ENCODE results near the gene SLC4A11.

SLC4A11 gene

DNA sequence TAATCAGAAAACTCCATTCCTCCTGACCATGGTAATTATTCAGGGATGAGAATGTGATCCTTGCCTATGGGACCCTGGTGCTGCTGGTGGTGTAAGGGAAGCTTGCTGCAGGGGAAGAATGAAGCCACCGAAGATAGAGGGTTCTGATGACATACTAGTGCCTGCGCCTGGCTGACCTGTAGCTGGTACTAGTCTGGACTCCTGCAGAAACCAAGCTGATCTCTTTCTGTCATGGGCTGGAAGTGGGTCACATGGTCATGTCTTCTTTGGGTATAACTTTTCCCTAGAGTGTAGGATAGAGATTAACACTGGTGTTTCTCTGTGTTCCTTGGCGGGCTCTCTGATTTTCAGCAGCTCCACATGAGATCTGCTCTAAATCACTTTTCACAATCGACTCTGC lies 8.6 kb upstream of the SLC4A11 start:
- in situ Hi-C loops (cut with MboI; ENCODE audit: low sequenced_read_pairs): no loop called here

DNA sequence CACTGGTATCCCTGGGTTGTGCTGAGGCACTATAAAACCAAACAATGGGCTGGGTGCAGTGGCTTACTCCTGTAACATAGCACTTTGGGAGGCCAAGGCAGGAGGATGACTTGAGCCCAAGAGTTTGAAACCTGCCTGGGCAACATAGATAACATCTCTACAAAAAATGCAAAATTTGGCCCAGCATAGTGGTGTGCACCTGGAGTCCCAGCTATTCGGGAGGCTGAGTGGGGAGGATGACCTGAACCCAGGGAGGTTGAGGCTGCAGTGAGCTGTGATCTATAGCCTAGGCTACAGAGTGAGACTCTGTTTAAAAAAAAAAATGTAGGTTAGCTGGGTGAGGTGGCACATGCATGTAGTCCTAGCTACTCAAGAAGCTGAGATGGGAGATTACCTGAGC lies 7.7 kb upstream of the SLC4A11 start:
- in situ Hi-C loops (cut with MboI; ENCODE audit: low sequenced_read_pairs): no loop called here

DNA sequence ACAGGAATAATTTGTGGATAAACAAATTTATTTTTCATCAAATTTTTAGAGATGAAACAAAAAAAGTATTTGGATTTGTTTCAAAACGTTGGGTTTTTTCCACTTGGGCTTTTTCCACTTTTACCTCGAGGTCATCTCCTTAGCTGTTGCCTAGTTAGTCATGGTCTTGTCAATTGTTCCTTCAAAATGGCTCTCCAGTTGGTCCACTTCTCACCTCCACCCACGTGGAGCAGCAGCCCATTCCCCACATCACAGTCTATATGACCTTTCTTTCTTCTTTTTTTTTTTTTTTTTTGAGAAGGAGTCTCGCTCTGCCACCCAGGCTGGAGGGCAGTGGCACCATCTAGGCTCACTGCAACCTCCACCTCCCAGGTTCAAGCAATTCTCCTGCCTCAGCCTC lies 6.7 kb upstream of the SLC4A11 start:
- in situ Hi-C loops (cut with MboI; ENCODE audit: low sequenced_read_pairs): no loop called here

DNA sequence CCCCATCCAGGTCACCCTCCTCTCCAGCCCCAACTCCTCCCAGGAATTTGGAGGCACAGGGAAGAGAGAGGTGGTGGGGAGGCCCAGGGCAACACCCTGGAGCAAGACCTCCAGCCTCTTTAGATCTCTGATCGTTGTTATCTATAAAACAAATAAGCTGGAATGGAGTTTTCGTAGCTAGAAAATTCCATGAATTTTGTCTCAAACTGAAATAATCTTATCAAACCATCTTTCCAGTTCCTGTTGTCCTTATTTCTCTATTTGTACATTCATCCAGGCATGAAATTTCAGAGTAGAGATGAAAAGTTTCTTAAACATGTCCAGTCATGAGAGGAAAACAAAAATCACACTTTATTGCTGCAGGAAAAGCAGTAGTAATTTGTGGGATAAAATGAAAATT lies 6.2 kb upstream of the SLC4A11 start:
- in situ Hi-C loops (cut with MboI; ENCODE audit: low sequenced_read_pairs): no loop called here

DNA sequence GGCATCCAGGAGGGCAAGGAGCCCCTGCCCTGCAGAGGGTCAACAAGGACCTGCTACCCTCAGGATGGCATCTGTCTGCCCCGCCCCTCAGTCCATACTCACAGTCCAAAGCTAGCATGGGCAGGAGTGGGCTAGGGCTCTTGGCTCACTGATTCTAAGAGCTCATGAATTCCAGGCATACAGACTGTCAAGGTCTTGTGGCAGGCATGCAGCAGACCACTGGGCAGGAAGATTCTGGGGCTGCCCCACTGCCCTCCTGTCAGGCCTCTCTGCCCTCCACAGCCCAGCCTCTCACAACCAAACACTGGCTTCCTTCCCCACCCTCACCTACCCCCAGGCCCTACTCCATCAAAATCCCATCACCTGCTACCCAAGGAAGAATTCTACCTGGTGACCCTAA lies 5.6 kb upstream of the SLC4A11 start:
- in situ Hi-C loops (cut with MboI; ENCODE audit: low sequenced_read_pairs): no loop called here

DNA sequence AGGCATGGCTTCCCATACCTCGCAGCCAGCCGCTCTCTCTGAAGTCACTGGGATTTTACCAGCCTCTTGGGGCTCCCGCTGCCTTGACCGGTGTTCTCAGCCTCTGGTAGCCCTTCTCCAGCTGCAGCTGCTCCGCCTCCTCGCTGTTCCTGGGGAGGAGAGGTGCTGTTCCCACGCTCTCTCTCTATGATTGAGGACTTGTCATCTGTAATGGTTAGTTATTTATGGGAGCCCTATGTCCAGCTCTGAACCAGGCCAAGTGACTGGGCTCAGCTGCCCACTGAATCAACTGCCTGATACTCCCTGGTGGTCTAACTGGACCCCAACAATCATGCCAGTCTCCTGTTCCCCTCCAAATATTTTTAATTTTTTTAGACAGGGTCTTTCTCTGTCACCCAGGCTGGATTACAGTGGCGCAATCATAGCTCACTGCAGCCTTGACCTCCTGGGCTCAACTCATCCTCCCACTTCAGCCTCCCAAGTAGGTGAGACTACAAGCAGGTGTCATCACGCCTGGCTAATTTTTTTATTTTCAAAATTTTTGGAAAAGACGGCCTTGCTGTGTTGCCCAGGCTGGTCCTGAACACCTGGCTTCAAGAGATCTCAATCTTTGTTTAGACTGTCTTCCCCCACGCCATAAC lies 4.8 kb upstream of the SLC4A11 start:
- in situ Hi-C loops (cut with MboI; ENCODE audit: low sequenced_read_pairs): no loop called here

DNA sequence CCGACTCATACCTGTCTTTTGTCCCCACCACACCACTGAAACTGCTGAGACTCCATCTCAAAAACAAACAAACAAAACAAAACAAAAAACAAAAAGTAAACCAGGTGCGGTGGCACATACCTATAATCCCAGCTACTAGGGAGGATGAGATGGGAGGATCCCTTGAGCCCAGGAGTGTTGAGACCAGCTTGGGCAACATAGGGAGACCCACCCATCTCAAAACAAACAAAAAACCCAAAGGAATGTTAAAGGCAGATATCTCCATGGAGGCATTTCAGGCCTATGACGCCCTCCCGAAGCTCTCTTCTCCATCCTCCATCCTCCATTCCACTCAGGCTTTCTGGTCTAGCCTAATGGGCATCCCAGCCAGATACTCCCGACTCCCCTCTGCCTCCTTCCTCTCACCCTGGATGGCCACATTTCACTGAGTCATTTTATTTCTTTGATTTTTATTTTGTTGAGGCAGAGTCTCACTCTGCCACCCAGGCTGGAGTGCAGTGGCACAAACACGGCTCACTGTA lies 3.2 kb upstream of the SLC4A11 start:
- in situ Hi-C loops (cut with MboI; ENCODE audit: low sequenced_read_pairs): no loop called here

DNA sequence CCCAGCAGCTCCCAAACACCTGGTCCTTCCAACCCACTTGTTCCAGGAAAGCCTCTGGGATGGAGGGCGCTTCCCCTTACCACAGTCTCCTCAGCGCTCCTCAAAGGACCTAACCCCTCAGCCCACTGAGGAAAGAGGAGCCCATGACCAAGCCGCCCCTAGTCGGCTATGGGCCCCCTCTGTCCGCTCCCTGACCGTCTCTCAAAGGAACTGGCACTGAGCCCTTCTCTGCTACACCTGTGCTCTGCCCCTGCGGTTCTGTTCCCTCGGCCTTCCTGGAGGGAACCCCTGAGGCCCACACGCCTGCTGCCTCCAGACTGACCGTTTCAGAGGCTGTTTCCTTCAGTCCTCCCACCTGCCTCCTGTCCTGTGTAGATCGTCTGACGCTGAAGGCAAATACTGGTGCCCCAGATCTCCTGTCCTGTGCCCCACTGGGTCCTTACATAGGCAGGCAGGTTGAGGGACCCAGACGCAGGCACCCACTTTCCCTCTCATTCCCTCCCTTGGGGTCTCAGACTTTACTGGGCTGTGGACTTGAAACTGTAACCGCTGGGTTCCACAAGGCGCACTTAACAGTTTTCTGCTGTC lies 1.9 kb upstream of the SLC4A11 start:
- in situ Hi-C loops (cut with MboI; ENCODE audit: low sequenced_read_pairs): no loop called here

DNA sequence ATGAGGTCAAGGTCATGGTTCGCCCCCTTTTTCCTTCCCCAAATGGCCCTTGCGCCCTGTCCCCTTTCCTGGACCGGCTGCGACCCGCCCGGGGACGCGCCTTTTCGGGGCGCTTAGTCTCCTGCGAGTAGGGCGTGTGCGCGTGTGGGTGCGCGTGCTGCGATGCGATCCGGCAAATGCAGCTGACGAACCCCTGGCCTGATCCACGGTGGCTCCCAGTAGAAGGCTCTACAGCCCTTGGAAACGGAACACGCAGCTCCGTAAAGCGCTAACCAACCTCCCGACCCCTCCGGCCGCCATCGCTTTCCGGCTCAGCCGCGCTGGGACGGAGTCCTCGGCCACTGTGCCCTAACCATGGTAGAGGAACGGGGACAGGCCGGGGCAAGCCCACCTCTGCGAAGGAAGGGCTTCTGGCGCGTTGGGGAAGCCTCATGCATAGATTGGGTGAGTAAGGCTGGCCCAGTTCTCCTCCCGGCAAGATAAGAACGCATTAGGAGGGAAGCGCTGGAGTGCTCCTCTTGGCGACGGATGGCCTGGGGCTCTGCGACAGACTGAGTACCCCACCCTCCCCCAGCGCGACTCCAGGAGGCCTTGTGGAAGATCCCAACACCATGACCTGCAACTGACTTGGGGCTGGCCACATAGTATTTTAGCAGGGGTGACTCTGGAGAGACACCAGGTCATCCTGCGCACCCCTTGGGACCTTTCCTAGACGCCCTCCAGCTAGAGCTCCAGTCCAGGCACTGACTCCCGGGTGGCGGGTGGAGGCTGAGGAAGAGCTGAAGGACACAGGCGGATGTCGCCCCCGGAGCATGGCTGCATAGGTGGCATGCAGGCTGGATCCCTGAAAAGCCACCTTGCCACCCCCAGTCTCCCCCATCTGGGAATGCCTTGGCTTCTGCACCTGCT lies 1.1 kb upstream of the SLC4A11 start:
- in situ Hi-C loops (cut with MboI; ENCODE audit: low sequenced_read_pairs): no loop called here

DNA sequence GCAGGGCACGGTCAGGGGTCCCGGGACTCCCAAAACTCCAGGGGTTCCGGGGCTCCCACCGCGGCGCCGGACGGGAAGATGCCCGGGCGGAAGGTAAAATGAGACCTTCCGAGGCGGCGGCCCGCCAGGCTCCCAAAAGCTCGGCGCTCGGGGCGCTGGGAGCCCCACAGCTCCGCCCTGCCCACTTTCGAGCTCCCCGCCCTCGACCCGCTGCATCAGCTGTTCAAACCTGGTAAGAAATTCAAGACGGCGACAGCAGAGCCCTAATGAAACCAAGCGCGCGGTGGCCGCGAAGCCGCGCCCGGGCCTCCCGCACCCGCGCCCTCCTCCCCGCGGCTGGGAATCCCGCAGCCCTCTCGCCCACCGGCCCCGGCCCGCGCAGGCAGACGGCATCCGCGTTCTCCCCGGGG lies 369 bp downstream of the SLC4A11 start:
- in situ Hi-C loops (cut with MboI; ENCODE audit: low sequenced_read_pairs): no loop called here

DNA sequence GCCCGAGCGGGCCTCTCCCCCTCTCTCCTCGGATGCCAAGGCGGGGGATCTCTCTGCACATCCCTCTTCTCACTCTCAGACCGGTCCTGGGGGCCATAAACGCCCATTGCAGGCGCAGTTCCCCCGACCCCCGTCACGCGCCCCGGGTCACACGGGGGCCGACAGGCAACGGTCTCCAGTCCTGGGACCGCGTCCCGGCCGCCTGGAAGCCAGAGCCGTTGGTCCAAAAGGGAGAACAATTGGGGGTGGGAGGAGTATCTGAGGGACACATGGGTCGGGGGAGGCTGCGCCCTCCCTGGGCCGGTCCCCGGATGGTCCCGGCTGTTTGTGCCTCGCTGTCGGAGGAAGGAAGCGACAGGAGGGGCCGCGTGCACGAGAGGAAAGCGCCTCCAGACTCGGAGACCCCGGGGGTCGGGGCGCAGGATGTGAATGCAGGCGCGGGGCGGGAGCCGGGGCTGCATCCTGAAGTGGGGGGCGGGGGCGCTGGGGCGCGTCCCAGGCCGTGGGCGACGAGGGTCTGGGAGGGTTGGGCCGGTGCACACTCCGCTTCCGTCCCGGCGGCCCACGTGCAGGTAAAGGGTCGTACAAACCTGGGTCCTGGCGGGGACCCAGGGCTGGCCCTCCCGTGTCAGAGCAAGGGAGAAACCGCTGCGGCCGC lies 903 bp downstream of the SLC4A11 start:
- in situ Hi-C loops (cut with MboI; ENCODE audit: low sequenced_read_pairs): no loop called here

DNA sequence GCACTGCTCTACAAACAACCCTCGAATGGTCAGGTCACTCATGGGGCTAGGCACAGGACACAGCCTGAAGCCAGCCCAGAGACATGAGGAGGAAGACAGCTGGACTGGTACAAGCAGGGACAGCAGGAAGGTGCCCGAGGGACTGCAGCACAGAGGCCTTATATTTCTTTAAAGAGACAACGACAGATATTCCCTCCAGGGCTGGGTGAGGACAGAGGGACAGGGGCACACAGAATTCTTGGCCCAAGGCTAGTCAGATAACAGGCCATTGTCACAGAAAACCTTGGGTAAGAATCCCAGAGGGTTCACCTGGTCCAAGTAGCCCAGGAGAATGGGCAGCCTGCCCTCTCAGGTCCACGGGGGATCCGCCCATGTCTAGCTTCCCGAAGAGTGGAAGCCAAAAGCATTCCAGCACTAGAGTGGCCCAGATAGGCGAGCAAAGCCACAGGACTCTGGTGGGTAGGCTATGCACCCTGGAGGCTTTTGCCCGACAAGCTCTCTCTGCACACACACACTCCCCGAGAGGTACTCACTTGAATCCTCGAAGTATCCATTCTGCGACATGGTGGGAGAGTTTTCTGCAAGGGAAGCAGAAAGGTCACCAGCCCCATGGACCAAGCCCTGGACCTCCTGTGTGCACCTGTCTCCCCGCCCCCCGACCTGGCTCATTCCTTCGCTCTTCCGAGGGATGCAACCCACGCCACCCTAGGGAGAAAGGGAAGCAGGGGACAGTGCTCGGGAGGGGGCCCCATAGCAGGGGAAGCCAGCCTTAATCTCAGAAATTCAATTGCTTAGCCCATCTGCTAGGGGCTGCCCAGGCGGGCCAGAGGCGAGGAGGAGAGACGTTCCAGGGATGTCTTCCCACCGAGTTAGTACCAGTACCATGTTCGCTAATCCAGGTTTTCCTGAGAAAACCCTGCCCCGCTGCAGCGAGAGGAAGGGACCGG lies 1.7 kb downstream of the SLC4A11 start:
- in situ Hi-C loops (cut with MboI; ENCODE audit: low sequenced_read_pairs): no loop called here

DNA sequence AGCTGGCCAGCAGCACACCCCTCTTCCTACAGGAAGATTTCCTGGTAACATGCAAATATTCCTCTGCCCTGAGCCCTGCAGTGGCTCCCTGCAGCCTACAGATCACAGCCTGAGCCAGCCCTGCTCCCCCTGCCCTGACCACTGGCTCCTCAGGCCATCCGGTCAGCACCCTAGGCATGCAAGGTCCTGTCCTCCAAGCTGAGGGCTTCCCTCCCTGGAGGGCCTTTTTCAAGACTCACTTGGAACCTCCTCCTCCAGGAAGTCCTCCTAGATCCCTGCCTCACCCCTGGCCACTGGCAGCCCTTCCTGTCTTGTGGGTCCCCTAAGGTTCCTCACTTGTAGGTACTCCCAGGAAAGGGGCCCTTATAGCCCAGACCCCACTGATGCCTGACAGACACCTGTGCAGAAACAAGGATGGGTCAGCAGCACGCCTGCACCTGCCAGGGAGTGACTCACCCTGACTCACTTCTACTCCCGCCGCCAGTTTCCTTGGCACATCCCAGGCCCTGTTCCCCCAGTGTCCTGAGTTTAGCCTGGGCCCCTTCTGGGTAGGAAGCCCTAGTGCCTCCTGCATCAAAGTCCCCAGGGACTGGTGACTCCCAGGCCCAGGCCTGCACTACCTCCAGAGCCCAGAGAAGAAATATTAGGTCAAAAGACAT lies 3.2 kb downstream of the SLC4A11 start:
- in situ Hi-C loops (cut with MboI; ENCODE audit: low sequenced_read_pairs): no loop called here

DNA sequence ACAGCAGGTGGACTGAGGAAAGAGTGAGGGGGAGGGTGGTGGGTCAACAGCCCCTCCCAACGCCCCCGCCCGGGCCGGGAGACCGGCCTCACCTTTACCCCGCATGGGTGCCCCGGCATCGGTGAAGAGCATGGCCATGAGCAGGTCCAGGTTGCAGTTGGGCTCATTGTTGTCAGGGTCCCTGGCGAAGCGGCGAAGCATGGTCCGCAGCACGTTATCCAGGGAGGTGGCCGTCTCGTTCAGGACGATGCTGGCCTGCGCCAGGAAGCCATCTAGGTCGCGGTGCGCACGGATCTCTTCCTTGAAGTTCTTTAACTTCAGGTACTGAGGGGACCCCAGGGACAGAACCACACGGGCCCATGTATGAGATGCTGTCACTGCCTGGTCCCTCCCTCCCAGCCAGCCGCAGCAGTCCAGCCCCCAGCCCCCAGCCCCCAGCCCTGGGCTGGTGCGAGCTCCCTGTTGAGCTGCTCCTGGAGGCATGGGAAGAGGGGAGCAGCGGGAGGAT lies 4.9 kb downstream of the SLC4A11 start:
- in situ Hi-C loops (cut with MboI; ENCODE audit: low sequenced_read_pairs): no loop called here

DNA sequence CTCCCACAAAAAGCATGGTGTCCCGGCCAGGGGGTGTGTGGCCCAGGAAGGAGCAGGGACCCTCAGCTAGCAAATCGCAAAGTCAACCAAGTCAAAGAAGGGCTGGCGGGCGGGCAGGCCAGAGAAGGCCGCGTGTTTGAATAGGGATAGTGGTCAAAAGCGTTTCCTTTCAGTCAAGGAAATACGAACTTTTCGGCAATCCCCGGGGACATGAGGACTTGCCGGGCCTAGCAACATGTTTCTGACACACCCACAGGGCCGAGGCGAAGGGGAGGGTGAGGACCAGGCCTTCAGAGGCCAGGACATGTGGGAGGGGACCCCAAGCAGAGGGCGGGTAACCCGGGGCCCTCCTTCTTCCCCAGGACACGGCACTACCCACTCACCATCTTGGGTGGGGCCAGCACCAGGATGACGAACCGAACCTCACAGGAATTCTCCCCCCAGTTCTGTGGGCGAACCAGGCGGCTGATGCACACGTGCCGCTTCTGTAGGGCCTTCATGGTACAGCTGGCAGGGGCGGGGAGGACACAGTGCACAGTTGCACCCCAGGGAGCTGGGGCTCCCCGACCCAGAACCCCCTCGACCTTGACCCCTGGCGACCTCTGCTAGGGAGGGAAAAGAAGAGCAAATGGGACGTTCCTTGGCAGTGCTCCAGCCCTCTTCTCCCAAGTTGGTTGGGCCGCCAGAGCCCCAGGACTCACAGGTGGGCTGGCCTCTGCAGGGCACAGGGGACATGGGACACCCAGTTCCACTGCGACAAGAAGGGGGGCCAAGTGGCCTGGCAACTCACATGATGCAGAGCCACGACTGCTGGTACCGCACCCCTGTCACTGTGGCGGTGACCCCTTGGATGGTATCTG lies 5.6 kb downstream of the SLC4A11 start:
- in situ Hi-C loops (cut with MboI; ENCODE audit: low sequenced_read_pairs): no loop called here

DNA sequence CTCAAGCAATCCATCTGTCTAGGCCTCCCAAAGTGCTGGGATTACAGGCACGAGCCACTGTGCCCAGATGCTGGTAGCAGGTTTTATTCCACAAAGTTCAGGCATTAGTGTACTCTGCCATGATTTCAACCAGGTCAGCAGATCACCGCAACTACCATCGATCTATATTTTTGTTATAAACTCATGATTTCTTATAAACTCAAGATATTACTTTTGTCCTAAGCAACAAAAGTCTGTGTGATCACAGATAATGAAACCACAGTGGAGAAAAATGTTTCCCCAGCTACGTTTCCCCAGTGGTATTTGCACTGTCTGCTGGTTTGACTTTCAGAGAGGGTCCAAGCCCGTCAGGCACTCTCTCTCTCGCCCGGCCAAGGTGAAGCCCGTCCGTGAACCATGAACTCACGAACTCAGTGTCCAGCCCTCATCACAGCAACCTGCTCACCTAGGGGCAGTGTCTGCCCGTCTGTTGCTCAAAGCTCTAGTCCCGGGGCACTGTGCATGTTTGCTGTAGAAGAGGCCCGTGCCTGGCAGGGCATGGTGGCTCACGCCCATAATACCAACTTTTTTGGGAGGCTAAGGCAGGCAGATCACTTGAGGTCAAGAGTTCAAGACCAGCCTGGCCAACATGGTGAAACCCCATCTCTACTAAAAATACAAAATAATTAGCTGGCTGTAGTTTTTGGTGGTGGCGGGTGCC lies 7.0 kb downstream of the SLC4A11 start:
- in situ Hi-C loops (cut with MboI; ENCODE audit: low sequenced_read_pairs): no loop called here

DNA sequence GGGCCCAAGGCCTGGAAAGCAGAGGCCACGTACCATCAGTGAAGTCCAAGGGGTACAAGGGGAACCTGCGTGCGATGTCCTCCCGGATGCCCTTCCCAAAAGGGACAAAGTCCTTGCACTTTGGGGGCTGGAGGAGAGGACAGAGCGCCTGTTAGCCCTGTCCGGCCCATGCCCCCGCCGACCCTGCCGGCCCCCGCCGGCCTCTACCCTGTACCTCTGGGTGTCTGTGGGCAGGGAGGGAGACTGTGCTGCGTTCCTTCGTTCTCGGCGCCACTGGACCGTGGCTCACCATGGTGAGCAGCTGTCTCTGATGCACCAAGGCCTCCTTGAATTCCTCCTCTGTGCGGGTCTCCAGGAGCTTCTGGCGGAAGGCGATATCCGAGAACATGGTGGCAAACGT lies 7.9 kb downstream of the SLC4A11 start:
- in situ Hi-C loops (cut with MboI; ENCODE audit: low sequenced_read_pairs): no loop called here

DNA sequence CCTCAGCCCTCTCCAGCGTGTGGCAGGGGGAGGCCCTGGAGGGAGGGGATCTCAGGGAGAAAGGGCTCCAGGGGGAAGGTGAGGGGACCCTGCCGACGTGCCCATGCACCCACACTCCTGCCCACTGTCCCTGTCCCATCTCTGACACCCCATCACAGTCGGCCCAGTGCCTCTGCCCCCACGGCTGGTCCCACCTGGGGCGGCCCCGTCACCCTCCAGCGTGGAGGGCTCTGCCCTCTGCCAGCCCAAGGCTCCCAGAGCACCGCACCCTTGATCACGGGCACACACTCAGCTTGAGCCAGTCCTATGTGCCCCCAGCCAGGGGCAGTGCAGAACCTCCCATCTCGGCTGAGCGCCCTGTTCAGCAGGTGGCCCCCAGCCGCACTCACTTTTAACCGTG lies 9.2 kb downstream of the SLC4A11 start:
- in situ Hi-C loops (cut with MboI; ENCODE audit: low sequenced_read_pairs): no loop called here
